HEK293T (cell line): Measurements from ENCODE around the gene EIF5A2.

ENCODE experiments used
- CTCF ChIA-PET: fragments of 350-600 bp; formaldehyde crosslinking; extraction: SDS; loops from one replicate; lab custom pipeline; 2021; ENCODE audit warnings: antibody characterized with exemption, inconsistent platforms; lab: Yijun Ruan, JAX
- POLR2A ChIA-PET: fragments of 350-600 bp; formaldehyde crosslinking; extraction: SDS; loops from one replicate; lab custom pipeline; 2020; ENCODE audit warnings: antibody characterized with exemption, inconsistent platforms; lab: Yijun Ruan, JAX
- DNase-seq: peaks from one replicate; pipeline ENCODE4 v3.0.0; 2012; ENCODE audit warnings: mixed read lengths; ENCODE audit errors: extremely low spot score
- ARNT ChIP-seq: fragments of 450-650 bp; IDR thresholded peaks from 2 replicates; pipeline ENCODE4 v1.6.1; 2017; ENCODE audit warnings: mild to moderate bottlenecking
- BHLHE40 ChIP-seq: fragments of 450-650 bp; IDR thresholded peaks from 2 replicates; pipeline ENCODE4 v1.6.1; 2016; ENCODE audit warnings: mild to moderate bottlenecking, moderate library complexity, borderline replicate concordance
- CTBP1 ChIP-seq: fragments of 450-650 bp; IDR thresholded peaks from 2 replicates; pipeline ENCODE4 v1.6.1; 2016; ENCODE audit warnings: borderline replicate concordance
- ELF4 ChIP-seq: fragments of 450-650 bp; IDR thresholded peaks from 2 replicates; pipeline ENCODE4 v1.6.1; 2017; ENCODE audit warnings: antibody characterized with exemption
- FOXA1 ChIP-seq: fragments of 450-650 bp; IDR thresholded peaks from 2 replicates; pipeline ENCODE4 v1.6.1; 2016; ENCODE audit warnings: mild to moderate bottlenecking
- FOXK2 ChIP-seq: fragments of 450-650 bp; IDR thresholded peaks from 2 replicates; pipeline ENCODE4 v1.6.1; 2016; ENCODE audit warnings: mild to moderate bottlenecking
- FOXM1 ChIP-seq: fragments of 450-650 bp; IDR thresholded peaks from 2 replicates; pipeline ENCODE4 v1.6.1; 2017; ENCODE audit warnings: mild to moderate bottlenecking, borderline replicate concordance
- HDGF ChIP-seq: fragments of 450-650 bp; IDR thresholded peaks from 2 replicates; pipeline ENCODE4 v1.6.1; 2017; ENCODE audit warnings: antibody characterized with exemption, borderline replicate concordance
- L3MBTL2 ChIP-seq: fragments of 450-650 bp; conservative IDR thresholded peaks from 2 replicates; pipeline ENCODE4 v1.6.1; 2016; ENCODE audit warnings: mild to moderate bottlenecking
- LEF1 ChIP-seq: fragments of 450-650 bp; IDR thresholded peaks from 2 replicates; pipeline ENCODE4 v1.6.1; 2017; ENCODE audit warnings: mild to moderate bottlenecking, borderline replicate concordance
- NFRKB ChIP-seq: fragments of 450-650 bp; IDR thresholded peaks from 2 replicates; pipeline ENCODE4 v1.6.1; 2016; ENCODE audit warnings: mild to moderate bottlenecking, moderate library complexity
- PKNOX1 ChIP-seq: fragments of 450-650 bp; IDR thresholded peaks from 2 replicates; pipeline ENCODE4 v1.6.1; 2016
- SP1 ChIP-seq: fragments of 450-650 bp; IDR thresholded peaks from 2 replicates; pipeline ENCODE4 v1.6.1; 2017
- SUZ12 ChIP-seq: fragments of 450-650 bp; IDR thresholded peaks from 2 replicates; pipeline ENCODE4 v1.6.1; 2016; ENCODE audit warnings: mild to moderate bottlenecking
- TARDBP ChIP-seq: fragments of 450-650 bp; IDR thresholded peaks from 2 replicates; pipeline ENCODE4 v1.6.1; 2016
- ZNF384 ChIP-seq: fragments of 450-650 bp; IDR thresholded peaks from 2 replicates; pipeline ENCODE4 v1.6.1; 2016

EIF5A2 gene

GRCh38 chr3:170908235-170909116 lies at the start of gene EIF5A2:
EIF5A2 (minus strand) TSS chr3:170908637; CDS start chr3:170907806, 831 bp downstream.
- POLR2A ChIA-PET = interaction anchor here (2.7 kb wide), 1 partner anchor 39 kb away, joined by 11 read pairs; the partner anchor contains the start of gene RPL22L1
- CTCF ChIA-PET = interaction anchor here (0.6 kb wide), 1 partner anchor 22 kb away, joined by 3 read pairs; no protein-coding TSS in a partner anchor
- TF ChIP-seq SUZ12 (no peak), LEF1 (no peak), FOXM1 (no peak), FOXA1 (no peak), L3MBTL2 (peak; percentile 99), ZNF384 (no peak), ELF4 (peak; percentile 86), FOXK2 (no peak), BHLHE40 (peak; percentile 68), SP1 (peak; percentile 73), NFRKB (no peak), HDGF (no peak), TARDBP (no peak), ARNT (no peak), CTBP1 (no peak), PKNOX1 (no peak)
- DNase-seq = peak; percentile 99

- ChIA-PET POLR2A (no interaction called here), CTCF (no interaction called here)
- TF ChIP-seq BHLHE40 = no peak
- TF ChIP-seq PKNOX1 = no peak
- no peak for TF ChIP-seq HDGF
- TF ChIP-seq ELF4 = no peak
- no peak for TF ChIP-seq SP1
- TF ChIP-seq TARDBP = no peak
- no peak for TF ChIP-seq ARNT
- no peak for TF ChIP-seq FOXK2
- no peak for TF ChIP-seq SUZ12
- DNase-seq = no peak
These were observed 48.2 kb upstream of the EIF5A2 start for GRCh38 chr3:170956647-170957046.

GRCh38 chr3:170953736-170954135 lies 45.3 kb upstream of the EIF5A2 start:
- TF ChIP-seq NFRKB (no peak), TARDBP (no peak), ZNF384 (no peak), CTBP1 (no peak), HDGF (no peak), SP1 (no peak), FOXA1 (no peak), BHLHE40 (no peak), FOXK2 (no peak), ELF4 (no peak), FOXM1 (no peak), ARNT (no peak), PKNOX1 (no peak), SUZ12 (no peak), L3MBTL2 (no peak), LEF1 (no peak)
- POLR2A ChIA-PET = interaction anchor here (1.3 kb wide), 1 partner anchor 84 kb away, joined by 4 read pairs; the partner anchor contains the start of gene RPL22L1
- CTCF ChIA-PET = no interaction called here
- DNase-seq = no peak

- no peak for DNase-seq
- TF ChIP-seq TARDBP (no peak), ZNF384 (no peak), FOXM1 (no peak), PKNOX1 (no peak), SUZ12 (no peak), CTBP1 (no peak), NFRKB (no peak), L3MBTL2 (no peak), BHLHE40 (no peak), ARNT (no peak), SP1 (no peak), HDGF (no peak), FOXK2 (no peak), LEF1 (no peak)
- CTCF ChIA-PET = interaction anchor here (0.5 kb wide), 1 partner anchor 10 kb away, joined by 7 read pairs; no protein-coding TSS in a partner anchor
- POLR2A ChIA-PET = interaction anchor here (1.3 kb wide), 1 partner anchor 83 kb away, joined by 4 read pairs; the partner anchor contains the start of gene RPL22L1
These were observed 44.8 kb upstream of the EIF5A2 start for GRCh38 chr3:170953229-170953628.

- ChIA-PET CTCF (no interaction called here), POLR2A (no interaction called here)
These were observed 40.8 kb upstream of the EIF5A2 start for GRCh38 chr3:170949211-170949610.

More at GRCh38 chr3:170949211-170949610, 40.8 kb upstream of the EIF5A2 start:
- DNase-seq = no peak
- TF ChIP-seq FOXK2 = no peak
- no peak for TF ChIP-seq FOXM1
- no peak for TF ChIP-seq L3MBTL2
- no peak for TF ChIP-seq SUZ12
